ENCODE data around the gene MIEF1.

MIEF1 gene

GRCh38 chr22:39532215-39533073 lies 30.4 kb downstream of the MIEF1 start, which contains the start of gene RPS19BP1:
RPS19BP1 (minus strand) TSS chr22:39532748; CDS start chr22:39532738, 10 bp downstream.
- peak; percentile 94 to 100 (median 99) for DNase-seq

GRCh38 chr22:39534092-39534506 lies 32.0 kb downstream of the MIEF1 start:
- no peak for DNase-seq

GRCh38 chr22:39534591-39535356 lies 32.7 kb downstream of the MIEF1 start:
- DNase-seq: peak; percentile 58 to 75 (median 72)

- DNase-seq: no peak
Measured at GRCh38 chr22:39535357-39535725, 33.3 kb downstream of the MIEF1 start.

- no peak for DNase-seq
Measured at GRCh38 chr22:39535831-39536449, 33.9 kb downstream of the MIEF1 start.

- no peak for DNase-seq
Measured at GRCh38 chr22:39536711-39537110, 34.6 kb downstream of the MIEF1 start.

- no peak for DNase-seq
Measured at GRCh38 chr22:39537975-39538374, 35.9 kb downstream of the MIEF1 start.

GRCh38 chr22:39543095-39543494 lies 41.0 kb downstream of the MIEF1 start:
- DNase-seq: peak in 1 of 5 experiments; percentile 56

- DNase-seq: peak; percentile 31 to 71 (median 56)
Measured at GRCh38 chr22:39545386-39546365, 43.6 kb downstream of the MIEF1 start.

GRCh38 chr22:39546889-39547586 lies 44.9 kb downstream of the MIEF1 start:
- no peak for DNase-seq

GRCh38 chr22:39547587-39547947 lies 45.5 kb downstream of the MIEF1 start:
- no peak for DNase-seq

GRCh38 chr22:39553429-39553828 lies 51.3 kb downstream of the MIEF1 start:
- no peak for DNase-seq

- no peak for DNase-seq
Measured at GRCh38 chr22:39554151-39554550, 52.1 kb downstream of the MIEF1 start.

GRCh38 chr22:39556970-39557841 lies 55.1 kb downstream of the MIEF1 start:
- DNase-seq: peak in 3 of 5 experiments; percentile 24 to 71 (median 35)

- no peak for DNase-seq
Measured at GRCh38 chr22:39558254-39558727, 56.2 kb downstream of the MIEF1 start.

GRCh38 chr22:39558950-39559349 lies 56.9 kb downstream of the MIEF1 start:
- DNase-seq: no peak

- DNase-seq: no peak
Measured at GRCh38 chr22:39559456-39560105, 57.5 kb downstream of the MIEF1 start.

- no peak for DNase-seq
Measured at GRCh38 chr22:39560127-39560526, 58.0 kb downstream of the MIEF1 start.

- DNase-seq: no peak
Measured at GRCh38 chr22:39562839-39563489, 60.9 kb downstream of the MIEF1 start.

Data from T-helper 2 cell (primary cell).